Placental epithelial cell (primary cell): ENCODE measurements around the gene THUMPD1. TPM values are rescaled to one million over a fixed set of nuclear protein-coding genes. Genes with fewer than 3 reads are reported as not detected.

Experiments
- small RNA-seq: library from RNA; depleted of rRNA; stranded (forward); fragments of <200 nt; gene quantifications from one replicate; pipeline ENCODE3, GENCODE V24; 2012
- total RNA-seq: library from RNA; depleted of rRNA; stranded (reverse); fragments of >200 nt; gene quantifications from 2 replicates; pipeline ENCODE4 v1.2.3, GENCODE V29; 2012

The THUMPD1 gene, protein sequence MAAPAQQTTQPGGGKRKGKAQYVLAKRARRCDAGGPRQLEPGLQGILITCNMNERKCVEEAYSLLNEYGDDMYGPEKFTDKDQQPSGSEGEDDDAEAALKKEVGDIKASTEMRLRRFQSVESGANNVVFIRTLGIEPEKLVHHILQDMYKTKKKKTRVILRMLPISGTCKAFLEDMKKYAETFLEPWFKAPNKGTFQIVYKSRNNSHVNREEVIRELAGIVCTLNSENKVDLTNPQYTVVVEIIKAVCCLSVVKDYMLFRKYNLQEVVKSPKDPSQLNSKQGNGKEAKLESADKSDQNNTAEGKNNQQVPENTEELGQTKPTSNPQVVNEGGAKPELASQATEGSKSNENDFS
- total RNA-seq, result 73.0 and 82.1 TPM in 2 replicates

DNA sequence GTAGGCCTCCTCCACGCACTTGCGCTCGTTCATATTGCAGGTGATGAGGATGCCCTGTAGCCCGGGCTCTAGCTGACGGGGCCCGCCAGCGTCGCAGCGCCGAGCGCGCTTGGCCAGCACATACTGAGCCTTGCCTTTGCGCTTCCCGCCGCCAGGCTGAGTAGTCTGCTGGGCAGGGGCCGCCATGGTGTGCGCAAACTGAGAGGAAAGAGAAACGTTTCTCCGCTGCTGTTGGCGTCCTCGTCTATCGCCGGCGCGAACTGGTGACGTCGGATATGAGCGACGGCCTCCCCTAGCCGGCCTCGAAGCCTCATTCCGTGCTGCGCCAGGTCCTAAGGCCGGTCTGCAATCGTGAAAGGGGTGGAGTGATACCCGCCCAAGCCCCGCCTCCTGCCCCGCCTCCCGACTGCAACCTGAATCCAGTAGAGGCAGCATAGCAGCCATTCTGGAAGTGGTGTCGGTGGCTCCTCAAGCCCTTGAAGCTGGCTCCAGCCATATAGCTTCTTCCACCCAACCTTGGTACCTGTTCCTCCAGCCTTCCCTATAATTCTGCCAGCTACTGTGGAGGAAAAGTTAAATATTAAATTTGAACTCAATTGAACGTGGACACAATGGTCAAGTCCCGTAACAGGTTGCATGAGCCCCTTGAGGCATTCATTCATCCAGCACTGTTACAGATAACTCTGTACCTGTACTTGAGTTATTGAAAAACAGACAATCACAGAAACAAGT is at the start of gene THUMPD1:
Gene THUMPD1 (minus strand): TSS at position 265 of the 732 bp plus-strand sequence. CDS start 79 bp downstream, at position 186.

DNA sequence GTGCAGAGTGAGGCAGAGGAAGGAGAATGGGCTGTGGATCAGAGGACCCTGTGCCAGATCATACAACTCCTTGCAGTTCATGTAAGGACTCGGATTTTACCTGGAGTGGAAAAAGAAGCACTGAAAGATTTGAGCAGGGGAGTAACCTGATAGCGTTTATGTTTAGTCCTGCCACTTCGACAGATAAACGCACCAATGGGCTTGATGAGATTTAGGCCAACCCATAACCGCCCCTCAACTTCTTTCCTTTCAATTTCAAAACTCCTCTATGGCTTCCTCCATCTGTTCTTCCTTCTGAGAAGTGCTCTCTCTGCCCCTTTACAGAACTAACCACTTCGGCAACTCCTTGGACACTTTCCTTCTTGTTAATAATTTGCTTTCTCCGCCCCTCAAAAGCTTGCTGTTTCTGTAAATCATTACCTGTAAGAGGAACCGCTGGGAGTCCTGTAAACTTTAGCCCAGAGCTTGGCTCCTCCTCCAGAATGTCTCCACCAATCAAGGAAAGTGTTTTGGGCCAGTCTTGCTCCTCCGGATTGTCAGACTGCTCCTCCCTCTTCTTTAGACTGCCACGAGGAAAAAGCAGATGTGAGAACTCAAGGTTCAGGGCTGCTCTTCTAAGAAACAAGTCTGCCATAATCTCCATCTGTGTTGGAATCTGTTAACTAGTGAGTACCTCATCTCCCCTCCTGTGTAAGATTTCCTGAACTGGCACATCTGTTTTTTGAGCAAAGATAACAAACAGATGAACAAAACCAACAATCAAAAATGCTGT is 22.0 kb upstream of the THUMPD1 start, which contains the start of gene ACSM3:
Gene ACSM3 (plus strand): TSS at position 554 of the 772 bp plus-strand sequence. CDS start 6,021 bp downstream, outside the sequence.

Small RNA genes within 50 kb of the gene (small RNA-seq; reads per million reads assigned to genes)
- 0.12 reads per million for gene RNU6-944P

Other genes starting within 250 kb of the THUMPD1 start
- not detected in 2 replicates for gene ACSM2B, start 165.5 kb downstream of the THUMPD1 start, total RNA-seq
- under 0.01 and 0.54 TPM in 2 replicates for gene ACSM1, start 44.1 kb downstream of the THUMPD1 start, total RNA-seq
- 1.8 and 5.9 TPM in 2 replicates for gene ACSM3, start 22.2 kb upstream of the THUMPD1 start, total RNA-seq
- 31.0 and 32.3 TPM in 2 replicates for gene ERI2, start 64.7 kb upstream of the THUMPD1 start, total RNA-seq
- gene REXO5, start 64.7 kb upstream of the THUMPD1 start, total RNA-seq, result 6.8 and 13.7 TPM in 2 replicates
- 22.0 and 38.0 TPM in 2 replicates for gene DCUN1D3, start 158.5 kb upstream of the THUMPD1 start, total RNA-seq
- gene LYRM1, start 159.0 kb upstream of the THUMPD1 start, total RNA-seq, result 26.7 and 32.2 TPM in 2 replicates